Measurements from ENCODE around the gene API5.

API5 gene

GRCh38 chr11:43360361-43361032 lies 48.7 kb downstream of the API5 start:
- peak overlapping the region; percentile 98 for H3K27ac Mint-ChIP-seq
- TF ChIP-seq CTCF (IDR thresholded peaks at IDR 0.05): no peak
- H3K27me3 Mint-ChIP-seq (ENCODE audit: low read depth, poor library complexity): peaks cover 5% of the 10 kb centered on the region
- peak overlapping the region; percentile 93 for H3K4me3 Mint-ChIP-seq
- no peak for DNase-seq
- peaks cover 4% of the 10 kb centered on the region for H3K9me3 Mint-ChIP-seq
- peaks cover 32% of the 10 kb centered on the region for H3K36me3 Mint-ChIP-seq (ENCODE audit: low read depth)
- H3K4me1 Mint-ChIP-seq: peaks cover 31% of the 10 kb centered on the region

- no peaks in the 10 kb centered on the region for H3K27me3 Mint-ChIP-seq (ENCODE audit: low read depth, poor library complexity)
- H3K9me3 Mint-ChIP-seq: no peaks in the 10 kb centered on the region
- TF ChIP-seq CTCF (IDR thresholded peaks at IDR 0.05): no peak
- DNase-seq: no peak
- H3K4me3 Mint-ChIP-seq: no peak overlapping the region
- no peaks in the 10 kb centered on the region for H3K4me1 Mint-ChIP-seq
- H3K36me3 Mint-ChIP-seq (ENCODE audit: low read depth): peaks cover 54% of the 10 kb centered on the region
- no peak overlapping the region for H3K27ac Mint-ChIP-seq
These were observed 54.9 kb downstream of the API5 start for GRCh38 chr11:43366677-43367076.

DNA sequence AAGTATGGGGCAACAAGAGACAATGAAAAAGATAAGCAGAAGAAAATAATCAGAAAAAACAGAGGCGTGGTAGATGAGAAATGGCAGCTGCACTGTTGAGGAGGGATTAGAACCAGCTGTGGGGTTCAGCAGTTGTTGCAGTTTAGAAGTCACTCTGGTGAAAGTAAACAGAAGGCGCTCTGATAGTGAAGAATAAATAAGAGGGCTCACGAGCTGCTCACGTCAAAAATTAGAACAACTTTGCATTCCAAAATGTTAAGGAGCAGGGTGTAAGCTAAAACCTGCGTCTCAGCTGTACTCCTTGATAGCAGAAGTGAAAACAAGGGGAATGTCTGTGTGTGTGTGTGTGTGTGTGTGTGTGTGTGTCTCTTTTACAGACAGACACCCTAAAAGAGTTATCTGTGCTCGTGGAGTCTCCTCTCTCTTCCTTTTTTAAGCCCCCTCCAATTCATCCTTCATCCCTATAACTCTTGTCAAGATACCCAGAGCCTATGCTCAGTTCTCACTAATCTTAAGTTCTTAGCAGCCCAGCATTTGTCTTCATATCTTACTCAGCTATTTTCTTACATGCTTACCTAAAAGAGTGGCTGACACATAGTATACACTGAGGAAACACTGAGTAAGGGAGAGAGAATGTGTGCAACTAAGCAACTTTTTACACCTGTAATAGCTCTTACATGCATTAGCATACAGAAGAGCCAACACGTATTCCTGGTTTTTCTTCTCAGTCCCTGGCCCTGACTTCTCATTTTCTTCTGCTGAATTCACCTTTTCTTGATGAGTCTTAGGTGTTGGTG lies 55.8 kb downstream of the API5 start:
- Mint-ChIP-seq H3K4me3 (no peak overlapping the region), H3K36me3 (ENCODE audit: low read depth) (peaks cover 52% of the 10 kb centered on the region), H3K4me1 (no peaks in the 10 kb centered on the region), H3K27me3 (ENCODE audit: low read depth, poor library complexity) (no peaks in the 10 kb centered on the region), H3K27ac (peak overlapping the region; percentile 26), H3K9me3 (no peaks in the 10 kb centered on the region)
- TF ChIP-seq CTCF (IDR thresholded peaks at IDR 0.05): no peak
- no peak for DNase-seq

DNA sequence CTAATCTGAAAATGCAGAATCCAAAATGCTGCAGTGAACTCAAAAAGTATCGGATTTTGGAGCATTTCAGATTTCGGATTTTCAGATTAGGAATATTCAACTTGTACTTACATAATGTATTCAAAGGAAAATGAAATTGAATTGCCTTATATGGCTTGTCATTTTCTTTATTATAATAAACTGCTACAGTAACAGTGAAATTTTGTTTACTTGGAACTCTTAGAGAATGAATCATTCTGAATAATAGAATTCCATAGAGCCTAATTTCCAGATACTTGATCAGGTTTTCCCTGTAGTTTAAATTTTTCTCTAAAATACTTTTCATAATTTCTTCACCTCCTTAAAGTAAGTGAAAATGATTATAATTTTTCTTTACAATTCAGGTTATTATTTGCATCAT lies 64.3 kb downstream of the API5 start:
- TF ChIP-seq CTCF (IDR thresholded peaks at IDR 0.05): no peak
- Mint-ChIP-seq H3K4me3 (no peak overlapping the region), H3K27ac (no peak overlapping the region), H3K4me1 (no peaks in the 10 kb centered on the region), H3K27me3 (ENCODE audit: low read depth, poor library complexity) (no peaks in the 10 kb centered on the region), H3K9me3 (no peaks in the 10 kb centered on the region), H3K36me3 (ENCODE audit: low read depth) (peaks cover 26% of the 10 kb centered on the region)
- DNase-seq: no peak

DNA sequence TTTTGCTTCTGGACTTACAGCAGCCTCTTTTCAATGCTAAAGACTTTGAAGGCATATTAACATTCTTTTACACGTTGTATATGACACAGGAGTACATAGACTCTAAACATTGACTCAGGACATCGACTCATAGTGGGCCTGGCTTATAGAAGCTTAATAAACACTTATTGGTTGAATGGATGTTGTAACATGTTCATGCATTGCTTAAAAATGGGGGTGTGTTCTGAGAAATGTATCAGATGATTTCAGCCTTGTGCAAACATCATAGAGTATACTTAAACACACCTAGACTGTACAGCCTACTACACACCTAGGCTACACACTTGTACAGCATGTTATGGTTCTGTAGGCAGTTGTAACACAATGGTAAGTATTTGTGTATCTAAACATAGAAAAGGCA lies 64.8 kb downstream of the API5 start:
- no peak for DNase-seq
- no peaks in the 10 kb centered on the region for H3K9me3 Mint-ChIP-seq
- no peak overlapping the region for H3K27ac Mint-ChIP-seq
- H3K27me3 Mint-ChIP-seq (ENCODE audit: low read depth, poor library complexity): no peaks in the 10 kb centered on the region
- H3K4me1 Mint-ChIP-seq: no peaks in the 10 kb centered on the region
- peaks cover 24% of the 10 kb centered on the region for H3K36me3 Mint-ChIP-seq (ENCODE audit: low read depth)
- TF ChIP-seq CTCF (IDR thresholded peaks at IDR 0.05): no peak
- H3K4me3 Mint-ChIP-seq: no peak overlapping the region

Data from nephron progenitor cell (in vitro differentiated cells).